ENCODE data around the gene HELZ.

- TF ChIP-seq CTCF (IDR thresholded peaks at IDR 0.05 in 8 of 11, conservative IDR thresholded peaks at IDR 0.05 in 3 of 11), result no peak
- no peak for TF ChIP-seq POLR2AphosphoS5 (IDR thresholded peaks at IDR 0.05)
- TF ChIP-seq POLR2A (IDR thresholded peaks at IDR 0.05), result no peak
Observed at GRCh38 chr17:67038861-67039365, 206.1 kb downstream of the HELZ start.
